Activated CD4-positive, CD25-positive, alpha-beta regulatory T cell treated with anti-CD3 and anti-CD28 coated beads, Interleukin-2, amount 50 U/mL, for 72 hours (primary cell): Measurements from ENCODE around the gene ENG.
"Not testable (repeated sequence)": the region's sequence is repeated elsewhere in the genome, so short reads cannot be mapped to it uniquely, and the experiment has no call there.

Source experiments
- DNase-seq: peaks from one replicate; pipeline ENCODE4 v3.0.0; 2021

The ENG gene

DNA sequence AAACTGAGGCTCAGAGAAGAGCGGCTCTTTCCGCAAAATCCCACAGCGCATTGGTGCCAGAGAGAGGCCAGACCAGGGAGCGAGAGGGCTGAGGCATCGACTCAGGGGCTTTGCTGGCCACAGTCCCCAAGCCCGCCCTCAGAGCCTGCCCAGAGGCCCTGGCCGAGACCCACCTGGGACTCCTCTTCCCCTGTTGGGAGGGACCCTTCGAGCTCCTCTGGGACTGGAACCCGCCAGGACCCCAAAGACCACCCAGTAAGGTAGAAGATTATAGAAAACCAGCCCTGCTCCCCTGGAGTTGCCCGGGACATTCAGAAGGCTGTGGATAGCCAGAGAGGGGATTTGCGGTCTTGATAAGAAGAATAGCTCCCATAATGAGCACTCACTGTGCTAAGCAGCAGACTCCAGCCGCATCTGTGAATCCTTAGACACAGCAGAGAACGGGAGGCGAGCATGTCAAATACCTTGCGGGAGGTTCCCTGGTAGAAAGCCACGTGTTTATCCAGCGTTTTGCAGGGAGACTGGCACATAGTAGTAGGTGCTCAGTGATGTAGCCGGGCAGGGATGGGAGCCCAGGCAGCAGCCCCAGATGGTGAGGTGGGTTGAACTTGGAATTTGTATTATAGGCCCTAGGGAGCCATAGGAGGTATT is 23.7 kb upstream of the ENG start:
- DNase-seq: no peak

DNA sequence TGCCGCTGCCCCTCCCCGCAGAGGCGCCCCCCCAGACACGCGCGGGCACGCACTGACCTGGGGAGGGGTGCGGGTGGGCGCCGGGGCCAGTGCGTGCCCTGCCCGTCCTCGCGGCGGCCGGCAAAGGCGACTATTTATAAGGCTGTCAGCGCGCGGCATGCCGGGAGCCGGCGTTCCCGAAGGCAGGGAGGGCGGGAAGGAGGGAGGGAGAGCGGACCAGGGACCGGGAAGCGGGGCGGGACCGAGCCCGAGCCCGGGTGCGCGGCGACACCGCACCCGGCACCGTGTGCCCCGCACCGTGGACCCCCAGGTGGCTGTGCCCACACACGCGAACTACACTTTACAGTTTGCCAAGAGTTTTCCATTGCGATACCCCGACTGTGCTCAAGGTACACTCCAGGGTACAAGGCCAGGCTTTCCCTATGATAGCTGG is 23.1 kb upstream of the ENG start, which contains the start of gene AK1:
AK1 (minus strand) TSS at position 110 of the 433 bp plus-strand sequence. CDS start 3,058 bp downstream, outside the sequence.
- no peak for DNase-seq

DNA sequence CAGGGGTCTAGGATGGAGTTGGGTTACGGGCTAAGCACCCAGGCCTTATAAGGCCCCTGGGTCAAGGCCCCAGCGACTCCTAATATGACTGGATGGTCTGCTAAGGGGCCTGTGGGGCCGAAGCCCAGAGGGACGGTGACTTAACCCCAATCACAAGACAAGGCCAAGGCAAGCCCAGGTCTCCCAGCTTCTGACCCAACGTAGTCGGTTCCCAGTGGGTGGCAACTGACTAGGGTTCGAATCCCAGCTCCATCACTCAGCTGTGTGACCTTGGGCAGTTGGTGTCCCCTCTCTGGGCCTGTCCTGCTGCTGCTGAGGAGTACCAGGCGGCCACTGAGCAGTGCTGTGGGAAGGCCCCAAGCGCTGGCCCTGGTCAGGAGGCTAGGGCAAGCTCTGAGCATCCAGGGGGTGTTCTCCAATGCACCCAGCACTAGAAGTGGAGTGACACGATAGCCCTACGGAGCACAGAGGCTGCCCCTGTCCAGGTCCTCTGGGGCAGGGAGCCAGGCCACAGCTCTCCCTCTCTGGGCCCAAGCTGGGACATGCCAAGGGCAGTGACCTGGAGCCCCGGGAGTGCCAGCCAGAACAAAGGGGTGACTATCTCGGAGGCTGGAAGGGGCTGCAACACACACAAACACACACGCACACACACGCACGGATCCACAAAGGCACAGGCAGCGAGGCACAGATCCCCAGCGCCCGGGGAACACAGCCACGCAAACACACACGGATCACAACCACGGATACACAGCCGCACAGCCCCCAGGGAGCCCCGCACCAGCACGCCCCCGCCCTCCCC is 22.5 kb upstream of the ENG start:
- no peak for DNase-seq

DNA sequence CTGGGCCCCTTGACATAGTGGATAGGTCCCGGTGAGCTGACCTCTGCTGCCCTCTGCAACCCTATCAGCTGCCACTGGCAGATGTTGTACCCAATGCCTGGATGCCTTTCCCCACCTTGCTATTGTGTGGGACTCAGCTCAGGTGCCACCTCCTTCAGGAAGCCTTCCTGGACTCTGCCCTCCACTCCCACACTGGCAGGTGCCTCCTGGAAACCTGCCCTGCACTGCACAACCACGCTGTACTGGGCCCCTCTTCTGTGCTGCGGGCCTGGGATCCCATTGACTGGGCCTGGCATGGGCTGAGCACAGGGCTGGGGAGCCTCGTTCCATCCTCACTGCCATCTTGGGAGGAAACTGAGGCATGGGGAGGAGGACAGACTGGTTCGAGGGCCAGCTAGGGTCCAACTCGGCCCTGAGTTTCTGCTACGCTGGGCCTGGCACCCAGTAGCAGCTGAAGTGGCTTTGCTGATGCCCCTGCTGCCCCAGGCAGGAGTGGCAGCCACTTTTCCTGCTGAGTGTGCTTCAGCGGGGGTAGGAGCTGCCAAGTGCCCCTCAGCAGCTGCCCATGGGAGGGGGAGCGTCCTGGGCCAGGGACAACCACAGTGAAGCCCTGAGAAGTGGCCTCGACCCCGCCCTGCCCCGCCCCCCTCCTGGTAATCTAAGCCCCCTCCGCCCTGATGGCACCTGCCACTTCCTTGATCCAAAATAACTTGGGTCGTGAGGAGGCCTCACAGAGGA is 21.7 kb upstream of the ENG start:
- DNase-seq: no peak

DNA sequence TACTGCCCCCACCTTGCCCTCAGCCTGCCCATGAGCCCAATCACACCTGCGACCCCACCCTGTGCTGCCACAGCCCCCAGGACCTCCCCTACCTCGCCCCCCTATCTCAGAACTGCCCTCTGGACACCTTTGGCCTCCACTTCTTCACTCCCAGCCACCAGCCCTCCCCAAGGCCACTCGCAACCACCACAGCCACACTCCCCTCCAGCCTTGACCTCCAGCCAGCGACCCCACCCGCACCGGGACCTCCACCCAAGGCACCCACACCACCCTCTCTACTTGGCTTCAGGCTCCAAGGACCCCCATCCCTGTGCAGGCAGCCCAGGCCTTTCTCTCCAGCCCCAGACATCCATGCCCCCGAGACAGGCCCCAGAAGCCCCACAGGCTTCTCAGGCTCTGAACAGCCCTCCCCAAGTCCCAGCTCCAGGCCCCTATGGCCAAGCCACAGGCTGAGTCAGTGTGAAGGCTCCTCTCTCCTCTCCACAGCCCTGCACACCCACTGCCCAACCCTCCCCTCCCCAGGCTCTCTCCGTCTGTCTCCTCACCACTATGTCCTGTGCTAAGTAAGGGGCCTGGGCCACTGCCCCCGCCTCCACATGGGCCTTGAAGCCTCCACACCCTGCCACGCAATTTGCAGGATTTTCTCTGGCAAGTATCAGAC is 21.0 kb upstream of the ENG start:
- DNase-seq: no peak

DNA sequence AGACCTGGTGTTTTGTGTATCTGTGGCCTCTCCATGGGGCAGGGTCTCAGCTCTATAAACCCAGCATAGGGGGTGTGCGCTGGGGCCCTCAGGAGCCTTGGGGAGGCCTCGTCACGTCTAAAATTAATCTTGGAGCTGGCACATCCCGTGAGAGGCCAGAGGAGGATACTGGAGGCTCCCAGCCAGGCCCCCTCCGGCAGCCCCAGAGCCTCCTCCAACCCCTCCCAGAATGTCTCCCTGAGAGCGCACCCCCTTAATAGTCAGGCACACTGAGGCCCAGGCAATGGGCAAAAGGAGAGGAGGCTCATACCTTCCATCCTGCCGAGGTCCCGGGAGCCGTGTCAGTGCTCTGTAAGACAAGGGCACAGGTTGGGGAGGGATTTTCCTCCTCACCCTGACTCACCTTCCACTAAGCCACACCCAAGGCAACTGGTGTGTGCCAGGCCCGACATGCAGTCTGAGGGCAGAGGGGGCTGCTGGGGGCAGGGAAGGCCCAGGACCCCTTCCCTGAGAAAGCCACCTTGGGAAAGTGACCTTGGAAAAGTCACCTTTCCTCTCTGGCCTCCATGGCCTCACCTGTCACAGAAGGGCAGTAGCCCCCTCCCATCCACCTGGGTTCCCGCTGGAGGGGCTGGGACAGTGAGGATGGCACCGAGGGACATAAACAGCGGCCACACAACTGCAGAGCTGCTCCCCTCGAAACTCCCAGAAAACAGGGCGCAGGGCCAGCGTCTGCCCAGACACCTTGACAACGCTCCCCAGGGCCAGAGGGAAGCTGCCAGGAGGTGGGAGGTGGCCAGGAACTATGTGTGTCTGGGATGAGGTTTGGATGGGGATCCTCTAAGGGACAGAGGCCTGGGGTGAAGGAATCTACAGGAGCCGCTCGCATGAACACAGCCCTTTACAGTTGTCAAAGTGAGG is 20.1 kb upstream of the ENG start:
- DNase-seq: no peak

DNA sequence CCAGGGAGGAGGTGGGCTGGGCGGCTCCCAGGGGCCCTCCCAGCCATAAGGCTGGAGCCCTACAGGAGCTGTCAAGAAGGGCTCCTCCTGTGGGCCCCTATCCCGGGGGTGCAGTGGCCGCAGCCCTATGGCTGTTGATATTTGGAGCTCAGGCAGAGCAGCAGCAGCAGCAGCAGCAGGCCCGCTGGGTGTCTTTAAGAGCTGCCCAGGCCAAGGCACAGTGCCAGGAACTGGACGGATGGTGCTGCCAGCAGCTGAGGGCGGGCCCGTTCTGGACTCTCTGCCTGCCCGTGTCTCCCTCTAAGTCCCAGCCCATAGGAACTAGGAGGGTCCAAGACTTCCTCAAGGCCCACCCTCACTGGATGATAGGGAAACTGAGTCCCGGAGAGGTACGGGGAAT is 19.4 kb upstream of the ENG start:
- DNase-seq: no peak

DNA sequence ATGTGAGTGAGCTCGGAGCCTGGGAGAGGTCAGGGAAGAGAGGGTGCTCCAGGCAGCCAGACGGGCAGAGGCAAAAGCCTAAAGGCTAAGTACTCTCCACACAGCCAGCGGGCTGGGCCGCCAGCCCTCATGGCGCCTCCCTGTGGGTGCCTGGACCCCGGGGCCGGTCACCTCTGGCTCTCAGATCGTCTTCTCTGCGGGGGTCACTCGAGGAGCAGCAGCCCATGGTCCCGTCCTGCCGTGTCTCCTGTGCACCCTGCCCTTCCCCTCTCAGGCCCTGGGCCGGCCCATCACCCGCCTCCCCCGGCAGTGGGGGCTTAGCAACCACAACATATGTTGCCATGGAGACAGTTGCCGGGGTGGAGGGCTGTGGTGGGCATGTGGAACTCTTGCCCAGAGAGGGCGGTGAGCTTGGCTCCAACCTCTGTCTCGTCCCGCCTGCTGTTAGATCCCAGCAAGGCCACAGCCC is 18.8 kb upstream of the ENG start:
- no peak for DNase-seq

DNA sequence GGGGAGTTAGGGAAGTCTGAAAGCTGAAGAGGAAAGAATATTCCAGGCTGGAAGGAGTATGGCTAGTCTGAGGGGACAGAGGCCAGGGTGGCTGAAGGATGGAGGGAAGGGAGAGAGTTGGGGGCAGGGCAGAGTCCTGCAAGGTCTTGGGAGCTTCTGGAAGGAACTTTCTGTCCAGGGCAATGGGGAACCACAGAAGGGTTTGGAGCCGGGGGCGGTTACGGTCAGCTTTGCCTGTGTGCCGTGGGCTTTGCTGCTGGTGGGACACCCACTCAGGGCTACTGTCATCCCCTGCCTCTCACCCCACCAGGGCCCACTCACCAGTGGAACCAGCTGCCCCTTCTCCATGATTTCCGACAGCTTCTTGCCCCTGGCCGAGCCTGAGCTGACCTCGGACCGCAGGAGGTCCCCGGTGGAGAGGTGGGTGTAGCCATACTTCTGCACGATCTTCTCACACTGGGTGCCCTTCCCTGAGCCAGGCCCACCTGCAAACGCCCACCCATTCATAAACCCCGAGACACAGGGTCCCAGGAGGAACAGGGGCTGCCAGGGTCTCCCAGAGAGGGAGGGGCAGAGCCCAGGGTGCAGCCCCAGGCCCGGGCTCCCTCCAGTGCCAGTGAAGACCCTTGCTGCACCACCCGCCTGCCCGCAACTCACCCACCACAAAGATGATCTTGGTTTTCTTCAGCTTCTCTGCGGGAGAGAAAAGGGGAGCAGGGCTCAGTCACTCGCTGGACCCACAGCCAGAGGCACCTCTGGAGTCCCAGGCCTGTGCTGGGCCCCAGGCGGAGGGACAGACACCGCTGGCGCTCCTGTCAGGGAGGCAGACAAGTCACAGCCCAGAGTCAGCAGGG is 18.1 kb upstream of the ENG start:
- DNase-seq: no peak

DNA sequence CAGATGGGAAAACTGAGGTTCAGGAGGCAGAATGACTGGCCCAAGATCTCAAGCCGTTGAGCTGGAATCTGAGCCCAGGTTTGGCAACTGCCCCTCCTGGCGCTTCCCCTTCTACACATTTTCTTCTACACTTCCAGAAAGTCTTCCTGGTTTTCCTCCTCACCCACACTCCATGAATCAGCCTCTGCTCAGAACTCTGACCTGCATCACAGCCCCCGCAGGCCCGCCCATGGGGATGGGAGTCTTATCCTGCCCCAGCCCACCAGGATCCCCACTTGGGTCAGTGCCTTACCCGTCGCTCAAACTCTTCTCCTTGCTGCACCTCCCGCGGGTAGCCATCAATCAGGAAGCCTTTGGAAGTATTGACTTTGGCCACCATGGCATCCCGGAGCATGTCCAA is 17.1 kb upstream of the ENG start:
- DNase-seq: no peak

DNA sequence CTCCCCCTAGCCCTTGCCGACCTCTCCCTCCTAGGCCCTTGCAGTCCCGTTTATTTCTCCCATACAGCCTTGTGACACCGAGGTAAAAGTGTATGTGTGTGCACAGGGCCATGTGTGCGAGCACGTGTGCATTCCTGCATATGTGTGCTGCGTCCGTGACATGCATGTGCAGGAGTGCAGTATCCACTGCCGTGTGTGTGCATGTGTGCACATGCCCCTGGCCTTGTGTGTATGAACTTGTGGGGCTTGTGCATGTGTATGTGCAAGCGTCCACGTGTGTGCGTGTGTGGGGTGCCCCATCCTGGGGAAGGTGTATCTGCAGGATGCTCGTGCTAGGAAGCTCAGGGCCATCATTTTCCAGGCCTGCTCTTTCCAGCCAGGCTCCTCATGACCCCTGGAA is 16.4 kb upstream of the ENG start:
- DNase-seq: no peak

DNA sequence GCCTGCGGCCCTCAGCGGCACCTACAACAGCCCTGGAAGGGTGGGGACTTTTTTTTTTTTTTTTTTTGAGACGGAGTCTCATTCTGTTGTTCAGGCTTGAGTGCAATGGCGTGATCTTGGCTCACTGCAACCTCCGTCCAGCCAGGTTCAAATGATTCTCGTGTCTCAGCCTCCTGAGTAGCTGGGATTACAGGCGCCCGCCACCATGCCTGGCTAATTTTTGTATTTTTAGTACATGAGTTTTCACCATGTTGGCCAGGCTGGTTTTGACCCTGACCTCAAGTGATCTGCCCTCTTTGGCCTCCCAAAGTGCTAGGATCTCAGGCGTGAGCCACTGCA is 15.7 kb upstream of the ENG start:
- not testable (repeated sequence) for DNase-seq

DNA sequence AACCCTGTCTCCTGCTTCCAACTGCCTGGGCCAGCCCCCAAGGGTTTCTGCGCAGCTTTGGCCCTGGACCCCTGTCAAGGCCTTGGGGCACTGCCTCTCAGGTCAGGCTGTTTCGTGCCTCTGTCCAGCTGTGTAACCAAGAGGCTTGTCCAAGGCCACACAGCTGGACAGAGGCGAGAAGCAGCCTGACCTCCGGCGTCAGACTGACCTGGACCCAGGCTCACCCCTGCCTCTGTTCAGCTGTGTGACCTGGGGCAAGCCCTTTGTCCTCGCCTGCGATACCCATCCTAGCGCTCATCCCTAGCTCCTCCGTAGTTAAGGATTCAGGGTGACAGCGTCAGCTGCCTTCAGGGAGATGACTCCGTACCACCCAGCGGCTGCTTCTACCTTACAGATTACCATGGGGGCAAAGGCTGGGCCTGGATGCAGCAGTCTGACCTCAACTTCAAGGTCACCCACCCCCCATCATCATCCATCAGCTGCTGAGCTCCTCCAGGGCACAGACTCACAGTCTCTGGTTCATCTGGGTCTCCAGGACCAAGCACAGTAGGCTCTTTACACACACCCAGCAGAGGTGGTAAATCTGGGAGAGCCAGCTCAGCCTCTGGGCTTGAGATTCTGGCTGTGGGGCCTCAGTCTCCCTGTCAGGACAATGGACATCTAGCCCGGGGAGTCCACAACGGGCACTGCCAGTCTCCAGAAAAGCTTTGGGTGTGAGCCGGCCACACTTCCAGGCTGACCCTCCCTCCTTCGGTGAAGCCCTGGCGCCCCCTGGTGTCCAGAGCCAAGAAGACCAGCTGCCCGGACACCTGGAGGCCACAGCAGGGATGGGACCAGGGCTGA is 15.1 kb upstream of the ENG start:
- peak; percentile 89 for DNase-seq

DNA sequence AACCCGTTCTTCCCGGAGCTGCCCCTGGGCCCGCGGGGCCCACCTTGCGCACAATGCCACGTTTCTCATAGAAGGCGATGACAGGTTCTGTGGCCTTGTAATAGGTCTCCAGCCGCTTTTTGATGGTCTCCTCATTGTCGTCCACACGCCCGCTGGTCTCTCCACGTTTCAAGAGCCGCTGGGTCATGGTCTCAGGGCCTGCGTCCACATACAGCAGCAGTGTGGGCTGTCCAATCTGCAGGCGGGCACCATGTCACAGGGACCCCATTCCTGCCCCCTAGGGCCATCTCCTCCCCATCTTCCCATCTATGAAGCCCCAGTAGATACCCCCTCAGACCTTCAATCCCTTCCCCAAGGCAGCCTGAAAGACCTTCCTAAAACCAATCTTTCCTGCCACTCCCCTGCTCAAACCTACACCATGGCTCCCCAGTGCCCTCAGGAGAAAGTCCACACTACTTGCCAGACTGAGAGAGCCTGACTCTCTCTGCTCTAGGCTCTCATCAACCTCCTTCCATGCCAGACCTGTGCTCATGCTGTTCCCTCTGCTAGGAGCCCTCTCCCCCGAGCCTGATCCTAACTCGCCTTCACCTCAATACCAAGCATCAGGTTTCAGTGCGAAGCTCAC is 13.9 kb upstream of the ENG start:
- DNase-seq: no peak

DNA sequence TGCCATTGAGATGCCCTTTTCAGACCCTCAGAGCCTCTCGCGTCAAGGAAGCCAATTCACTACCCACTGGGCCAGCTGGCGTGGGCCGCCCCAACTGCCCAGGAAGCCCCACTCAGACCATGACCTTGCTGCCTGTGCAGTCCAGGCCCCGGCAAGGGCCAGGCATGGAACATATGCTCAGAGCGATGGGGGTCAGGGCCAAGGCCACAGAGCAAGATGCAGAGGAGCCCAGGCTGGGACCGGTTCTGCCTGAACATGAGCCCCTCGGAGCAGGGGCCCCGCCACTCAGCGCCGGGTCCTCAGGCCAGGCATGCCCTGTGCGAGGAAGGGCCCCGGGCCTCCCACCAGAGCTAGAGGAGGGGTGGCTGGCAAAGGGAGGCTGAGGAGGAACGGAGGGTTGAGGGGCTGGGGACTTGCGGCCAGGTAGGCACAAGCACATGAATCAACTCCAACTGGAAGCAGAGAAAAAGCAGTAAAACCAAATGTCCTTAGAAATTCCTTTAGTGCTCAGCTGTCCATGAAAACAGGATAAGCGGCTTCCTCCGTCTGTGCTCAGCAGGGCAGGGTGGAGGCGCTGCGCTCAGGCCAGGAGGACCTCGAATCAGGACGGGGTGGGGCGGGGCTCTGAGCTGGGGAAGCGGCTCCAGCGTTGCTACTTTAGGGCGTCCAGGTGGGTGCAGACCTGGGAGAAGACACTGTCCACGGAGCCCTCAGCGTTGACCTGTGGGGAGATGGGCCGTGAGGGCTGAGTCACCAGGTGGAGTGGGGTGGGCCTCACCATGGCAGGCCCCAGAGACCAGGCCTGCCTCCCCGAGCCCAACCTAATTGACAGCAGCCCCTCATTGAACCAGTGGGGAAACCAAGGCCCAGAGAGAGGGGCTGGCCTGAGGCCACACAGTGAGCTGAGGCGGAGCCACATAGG is 13.2 kb upstream of the ENG start:
- DNase-seq: no peak

DNA sequence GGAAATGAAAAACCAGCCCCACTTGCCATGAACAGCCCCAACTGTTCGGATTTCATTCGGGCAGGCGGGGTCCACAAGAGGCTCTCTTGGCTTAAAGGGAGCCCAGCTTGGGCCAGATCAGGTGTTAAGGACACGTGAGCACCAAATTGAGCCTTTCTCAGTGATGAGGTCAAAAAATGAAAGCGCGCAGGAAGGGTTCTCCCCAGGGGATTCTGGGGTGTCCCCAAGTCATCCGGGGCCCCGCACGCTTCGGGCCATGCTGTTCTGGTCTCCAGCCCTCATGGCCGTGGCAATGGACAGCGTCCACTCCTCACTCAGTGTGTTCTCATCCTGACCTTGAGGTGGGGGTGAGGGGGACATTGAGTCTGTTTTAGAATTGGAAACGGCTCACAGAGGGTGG is 12.1 kb upstream of the ENG start:
- DNase-seq: no peak

DNA sequence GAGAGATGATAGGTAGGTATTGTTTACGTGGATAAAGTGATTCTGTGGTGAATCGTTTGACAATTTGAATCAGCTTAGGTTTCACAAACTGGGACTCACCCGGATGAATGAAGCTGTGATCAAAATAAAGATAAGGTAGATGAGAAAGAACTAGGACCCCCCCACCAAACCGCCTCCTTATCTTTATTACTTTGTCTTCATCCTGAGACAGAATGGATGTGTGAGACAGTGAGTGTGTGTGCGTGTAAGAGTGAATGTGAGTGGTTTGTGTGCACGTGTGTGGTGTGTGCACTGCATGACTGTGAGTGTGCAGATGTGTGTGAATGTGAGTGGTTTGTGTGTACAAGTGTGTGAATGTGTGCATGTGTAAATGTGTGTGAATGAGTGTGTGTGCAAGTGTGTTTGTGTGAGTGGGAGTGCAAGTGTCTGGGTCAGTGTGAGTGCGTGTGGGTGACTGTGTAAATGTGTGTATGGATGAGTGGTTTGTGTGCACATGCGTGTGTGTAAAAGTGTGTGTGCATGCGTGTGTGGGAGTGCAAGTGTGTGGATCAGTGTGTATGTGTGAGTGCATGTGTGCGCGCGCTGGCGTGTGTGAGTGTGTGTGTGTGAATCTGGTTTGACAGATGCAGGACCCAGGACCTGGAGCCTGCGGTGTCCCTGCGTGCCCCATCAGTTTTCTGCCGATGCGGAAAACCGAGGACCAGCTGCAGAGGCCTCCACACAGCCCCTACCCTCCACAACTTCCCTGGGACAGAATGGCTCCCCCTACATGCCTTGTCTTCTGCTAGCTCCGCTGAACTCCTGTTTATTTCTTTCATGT is 11.4 kb upstream of the ENG start:
- no peak for DNase-seq

DNA sequence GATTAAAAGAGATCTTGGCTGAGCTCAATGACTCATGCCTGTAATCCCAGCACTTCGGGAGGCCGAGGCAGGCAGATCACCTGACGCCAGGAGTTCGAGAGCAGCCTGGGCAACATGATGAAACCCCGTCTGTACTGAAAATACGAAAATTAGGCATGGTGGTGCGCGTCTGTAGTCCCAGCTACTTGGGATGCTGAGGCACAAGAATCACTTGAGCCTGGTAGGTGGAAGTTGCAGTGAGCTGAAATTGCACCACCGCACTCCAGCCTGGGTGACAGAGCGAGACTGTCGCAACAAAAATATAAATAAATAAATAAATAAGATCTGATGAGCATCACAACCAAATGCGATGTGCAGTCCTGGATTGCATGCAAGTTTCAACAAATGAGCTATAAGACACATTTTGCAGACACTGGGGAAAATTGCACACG is 8.7 kb upstream of the ENG start:
- no peak for DNase-seq
